Measurements from ENCODE around the gene GAP43. TPM values are rescaled to one million over a fixed set of nuclear protein-coding genes. Genes with fewer than 3 reads are reported as not detected.
A peak's percentile ranks its signal among the peaks of the same experiment; 100 is the strongest.

The GAP43 gene
- polyA plus RNA-seq, 2 donors, result 0.08 TPM

DNA sequence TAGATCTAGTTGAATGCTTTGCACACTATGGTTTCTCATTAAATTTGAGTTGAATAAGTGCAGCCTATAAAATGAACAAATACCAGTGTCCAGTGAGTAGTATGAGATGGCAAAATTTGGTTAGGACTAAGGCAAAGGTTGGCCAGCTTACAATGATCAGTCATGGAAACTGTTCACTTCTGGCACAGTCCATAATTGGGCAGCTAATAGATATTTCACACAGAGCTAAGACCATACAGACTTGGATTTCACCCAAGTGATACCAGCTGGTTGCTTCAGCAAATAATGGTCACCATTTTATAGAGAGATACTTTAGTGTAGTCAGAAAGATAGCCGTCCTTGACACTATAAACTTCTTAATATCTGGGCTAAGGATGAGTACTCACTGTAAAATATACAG, 15.7 kb downstream of the GAP43 start:
- H3K27me3 ChIP-seq (ENCODE audit: control insufficient read depth in 1 of 2, insufficient read depth in 2 of 2, low read length in 2 of 2), result no peaks in the 10 kb centered on the region
- H3K4me3 ChIP-seq (ENCODE audit: low read depth in 1 of 2, low read length in 2 of 2), result no peak overlapping the region
- no peaks in the 10 kb centered on the region for H3K4me1 ChIP-seq (ENCODE audit: control insufficient read depth in 2 of 2, insufficient read depth in 2 of 2, low read length in 1 of 2)
- no peaks in the 10 kb centered on the region for H3K36me3 ChIP-seq (ENCODE audit: control insufficient read depth in 2 of 2, insufficient read depth in 2 of 2, low read length in 1 of 2)
- no peaks in the 10 kb centered on the region for H3K9me3 ChIP-seq (ENCODE audit: control insufficient read depth in 2 of 2, insufficient read depth in 1 of 2, low read depth in 1 of 2, low read length in 1 of 2)
- 89% methylated on average over 1 of the region's 1 CpG for WGBS, 2 donors
- no peak overlapping the region for H3K27ac ChIP-seq (ENCODE audit: low read depth in 2 of 2, low read length in 1 of 2)

DNA sequence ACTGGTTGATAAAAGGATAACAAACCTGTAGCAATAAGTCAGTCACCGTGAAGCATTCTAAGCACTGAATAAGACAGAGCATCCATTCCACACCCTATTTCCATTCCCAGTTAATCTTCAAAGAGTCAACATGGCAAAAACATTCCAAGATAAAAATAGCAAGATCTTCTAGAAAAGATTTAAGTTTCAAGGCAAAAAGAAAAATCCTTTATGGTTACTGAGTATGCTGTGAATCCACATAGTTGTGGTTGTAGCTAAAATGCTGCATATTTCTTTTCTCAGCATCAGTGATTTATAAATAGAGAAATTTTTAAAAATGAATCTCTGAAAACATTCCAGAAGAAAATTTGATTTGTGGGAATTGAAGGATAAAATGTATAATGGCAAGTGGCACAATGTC, 21.1 kb downstream of the GAP43 start:
- Histone ChIP-seq H3K36me3 (ENCODE audit: control insufficient read depth in 2 of 2, insufficient read depth in 2 of 2, low read length in 1 of 2) (no peaks in the 10 kb centered on the region), H3K27ac (ENCODE audit: low read depth in 2 of 2, low read length in 1 of 2) (no peak overlapping the region), H3K4me3 (ENCODE audit: low read depth in 1 of 2, low read length in 2 of 2) (no peak overlapping the region), H3K27me3 (ENCODE audit: control insufficient read depth in 1 of 2, insufficient read depth in 2 of 2, low read length in 2 of 2) (no peaks in the 10 kb centered on the region), H3K9me3 (ENCODE audit: control insufficient read depth in 2 of 2, insufficient read depth in 1 of 2, low read depth in 1 of 2, low read length in 1 of 2) (no peaks in the 10 kb centered on the region), H3K4me1 (ENCODE audit: control insufficient read depth in 2 of 2, insufficient read depth in 2 of 2, low read length in 1 of 2) (no peaks in the 10 kb centered on the region)
- 59% methylated on average over 1 of the region's 1 CpG for WGBS, 2 donors

GRCh38 chr3:115646027-115646690, 22.8 kb downstream of the GAP43 start:
- H3K4me1 ChIP-seq (ENCODE audit: control insufficient read depth in 2 of 2, insufficient read depth in 2 of 2, low read length in 1 of 2), result no peaks in the 10 kb centered on the region
- H3K9me3 ChIP-seq (ENCODE audit: control insufficient read depth in 2 of 2, insufficient read depth in 1 of 2, low read depth in 1 of 2, low read length in 1 of 2), result no peaks in the 10 kb centered on the region
- H3K27me3 ChIP-seq (ENCODE audit: control insufficient read depth in 1 of 2, insufficient read depth in 2 of 2, low read length in 2 of 2), result no peaks in the 10 kb centered on the region
- no peak overlapping the region for H3K27ac ChIP-seq (ENCODE audit: low read depth in 2 of 2, low read length in 1 of 2)
- no peak overlapping the region for H3K4me3 ChIP-seq (ENCODE audit: low read depth in 1 of 2, low read length in 2 of 2)
- no peaks in the 10 kb centered on the region for H3K36me3 ChIP-seq (ENCODE audit: control insufficient read depth in 2 of 2, insufficient read depth in 2 of 2, low read length in 1 of 2)
- WGBS, 2 donors, result 65 to 72% methylated on average over 2 of the region's 2 CpGs

- WGBS, 2 donors, result 79 to 80% methylated on average over 1 of the region's 1 CpG
- Histone ChIP-seq H3K36me3 (ENCODE audit: control insufficient read depth in 2 of 2, insufficient read depth in 2 of 2, low read length in 1 of 2) (no peaks in the 10 kb centered on the region), H3K27ac (ENCODE audit: low read depth in 2 of 2, low read length in 1 of 2) (no peak overlapping the region), H3K27me3 (ENCODE audit: control insufficient read depth in 1 of 2, insufficient read depth in 2 of 2, low read length in 2 of 2) (no peaks in the 10 kb centered on the region), H3K9me3 (ENCODE audit: control insufficient read depth in 2 of 2, insufficient read depth in 1 of 2, low read depth in 1 of 2, low read length in 1 of 2) (no peaks in the 10 kb centered on the region), H3K4me1 (ENCODE audit: control insufficient read depth in 2 of 2, insufficient read depth in 2 of 2, low read length in 1 of 2) (no peaks in the 10 kb centered on the region), H3K4me3 (ENCODE audit: low read depth in 1 of 2, low read length in 2 of 2) (no peak overlapping the region)
Observed at GRCh38 chr3:115648559-115648958, 25.2 kb downstream of the GAP43 start.

- H3K9me3 ChIP-seq (ENCODE audit: control insufficient read depth in 2 of 2, insufficient read depth in 1 of 2, low read depth in 1 of 2, low read length in 1 of 2), result no peaks in the 10 kb centered on the region
- H3K4me3 ChIP-seq (ENCODE audit: low read depth in 1 of 2, low read length in 2 of 2), result no peak overlapping the region
- no peaks in the 10 kb centered on the region for H3K4me1 ChIP-seq (ENCODE audit: control insufficient read depth in 2 of 2, insufficient read depth in 2 of 2, low read length in 1 of 2)
- no peak overlapping the region for H3K27ac ChIP-seq (ENCODE audit: low read depth in 2 of 2, low read length in 1 of 2)
- no peaks in the 10 kb centered on the region for H3K27me3 ChIP-seq (ENCODE audit: control insufficient read depth in 1 of 2, insufficient read depth in 2 of 2, low read length in 2 of 2)
- no peaks in the 10 kb centered on the region for H3K36me3 ChIP-seq (ENCODE audit: control insufficient read depth in 2 of 2, insufficient read depth in 2 of 2, low read length in 1 of 2)
- 85 to 98% methylated on average over 1 of the region's 1 CpG for WGBS, 2 donors
Observed at GRCh38 chr3:115651087-115651486, 27.8 kb downstream of the GAP43 start.

DNA sequence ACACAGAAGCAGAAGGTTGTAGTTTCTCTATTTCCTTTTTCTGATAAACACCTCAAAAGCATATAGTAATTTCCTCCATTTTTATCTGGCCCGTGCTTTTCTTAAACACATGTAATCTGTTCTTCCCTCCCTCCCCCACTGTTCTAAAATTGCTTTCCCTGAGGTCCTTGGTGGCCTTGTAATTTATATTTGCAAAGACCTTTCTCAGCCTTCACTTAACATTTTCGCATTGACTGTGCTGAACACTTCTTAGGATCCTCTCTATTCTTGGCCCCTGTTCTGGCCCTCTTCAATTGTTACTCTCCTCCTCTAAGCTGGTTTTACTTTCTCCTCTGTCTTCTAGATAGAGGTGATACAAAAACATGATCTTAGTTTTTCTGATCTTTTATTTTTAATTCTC, 28.3 kb downstream of the GAP43 start:
- Histone ChIP-seq H3K4me1 (ENCODE audit: control insufficient read depth in 2 of 2, insufficient read depth in 2 of 2, low read length in 1 of 2) (no peaks in the 10 kb centered on the region), H3K36me3 (ENCODE audit: control insufficient read depth in 2 of 2, insufficient read depth in 2 of 2, low read length in 1 of 2) (no peaks in the 10 kb centered on the region), H3K4me3 (ENCODE audit: low read depth in 1 of 2, low read length in 2 of 2) (no peak overlapping the region), H3K27ac (ENCODE audit: low read depth in 2 of 2, low read length in 1 of 2) (no peak overlapping the region), H3K27me3 (ENCODE audit: control insufficient read depth in 1 of 2, insufficient read depth in 2 of 2, low read length in 2 of 2) (no peaks in the 10 kb centered on the region), H3K9me3 (ENCODE audit: control insufficient read depth in 2 of 2, insufficient read depth in 1 of 2, low read depth in 1 of 2, low read length in 1 of 2) (no peaks in the 10 kb centered on the region)
- 83 to 86% methylated on average over 2 of the region's 2 CpGs for WGBS, 2 donors

DNA sequence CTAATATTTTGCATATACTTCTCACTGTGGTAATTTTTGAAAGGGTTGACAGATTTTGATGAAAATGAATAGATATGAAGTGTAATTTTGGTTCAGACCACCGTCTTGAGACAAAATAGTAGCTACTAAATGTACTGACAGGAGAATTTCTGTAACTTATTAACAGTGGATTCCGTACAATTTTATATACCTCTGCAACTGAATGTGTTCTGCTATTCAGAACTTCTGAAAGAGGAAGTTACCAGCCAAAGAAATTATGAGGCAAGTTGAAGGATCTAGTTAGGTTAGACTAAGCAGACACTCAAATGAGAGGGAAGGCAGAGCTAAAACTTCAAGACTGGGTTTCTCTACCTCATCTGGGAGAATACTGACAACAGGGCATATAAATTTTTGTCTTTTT, 29.4 kb downstream of the GAP43 start:
- Histone ChIP-seq H3K9me3 (ENCODE audit: control insufficient read depth in 2 of 2, insufficient read depth in 1 of 2, low read depth in 1 of 2, low read length in 1 of 2) (no peaks in the 10 kb centered on the region), H3K36me3 (ENCODE audit: control insufficient read depth in 2 of 2, insufficient read depth in 2 of 2, low read length in 1 of 2) (no peaks in the 10 kb centered on the region), H3K27me3 (ENCODE audit: control insufficient read depth in 1 of 2, insufficient read depth in 2 of 2, low read length in 2 of 2) (no peaks in the 10 kb centered on the region), H3K4me3 (ENCODE audit: low read depth in 1 of 2, low read length in 2 of 2) (no peak overlapping the region), H3K27ac (ENCODE audit: low read depth in 2 of 2, low read length in 1 of 2) (no peak overlapping the region), H3K4me1 (ENCODE audit: control insufficient read depth in 2 of 2, insufficient read depth in 2 of 2, low read length in 1 of 2) (no peaks in the 10 kb centered on the region)
- WGBS, 2 donors, result 82 to 93% methylated on average over 2 of the region's 2 CpGs

DNA sequence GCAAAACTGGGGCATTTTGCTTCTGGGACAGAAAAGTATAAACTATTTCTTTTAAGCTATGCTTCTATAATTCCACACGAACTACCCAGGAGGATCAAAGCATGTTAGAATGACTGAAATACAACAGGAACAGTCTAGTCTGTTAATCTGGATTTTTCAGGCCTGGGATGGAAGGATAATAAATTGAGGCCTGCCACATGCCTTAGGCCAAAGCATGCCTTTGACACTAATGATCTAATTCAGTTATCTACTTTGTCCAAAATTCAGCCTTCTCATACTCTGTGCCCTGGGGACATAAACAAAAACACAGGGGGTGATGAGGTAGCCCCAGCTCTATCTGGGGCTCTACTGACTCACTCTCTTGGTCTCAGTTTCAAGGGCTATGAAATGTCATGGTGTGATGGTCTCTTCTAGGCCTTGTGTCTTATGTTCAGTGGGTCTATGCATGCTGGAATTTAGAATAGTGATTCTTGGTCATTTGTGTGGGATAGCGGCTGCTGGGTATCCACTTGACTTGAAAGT, 32.5 kb downstream of the GAP43 start:
- Histone ChIP-seq H3K27ac (ENCODE audit: low read depth in 2 of 2, low read length in 1 of 2) (no peak overlapping the region), H3K36me3 (ENCODE audit: control insufficient read depth in 2 of 2, insufficient read depth in 2 of 2, low read length in 1 of 2) (no peaks in the 10 kb centered on the region), H3K27me3 (ENCODE audit: control insufficient read depth in 1 of 2, insufficient read depth in 2 of 2, low read length in 2 of 2) (no peaks in the 10 kb centered on the region), H3K4me3 (ENCODE audit: low read depth in 1 of 2, low read length in 2 of 2) (no peak overlapping the region), H3K4me1 (ENCODE audit: control insufficient read depth in 2 of 2, insufficient read depth in 2 of 2, low read length in 1 of 2) (no peaks in the 10 kb centered on the region), H3K9me3 (ENCODE audit: control insufficient read depth in 2 of 2, insufficient read depth in 1 of 2, low read depth in 1 of 2, low read length in 1 of 2) (no peaks in the 10 kb centered on the region)
- WGBS, 2 donors, result 86% methylated on average over 2 of the region's 2 CpGs

DNA sequence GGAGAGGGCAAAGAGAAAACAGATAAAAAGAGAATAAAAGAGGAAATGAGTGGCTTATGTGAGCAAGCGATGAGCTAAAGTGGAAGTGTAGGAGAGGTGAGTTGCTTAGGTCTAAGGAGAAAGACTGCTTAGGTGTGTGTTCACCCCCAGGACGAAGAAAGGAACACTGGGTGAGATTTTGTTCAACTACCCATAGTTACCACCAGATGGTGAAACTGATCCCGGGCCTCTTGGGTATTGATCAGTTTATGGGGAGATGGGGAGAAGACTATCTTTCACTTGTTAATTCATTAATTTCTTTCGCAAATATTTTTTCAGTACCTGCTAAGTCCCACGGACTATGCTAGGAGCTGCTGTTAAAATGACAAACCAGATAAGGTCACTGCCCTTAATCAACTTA, 33.9 kb downstream of the GAP43 start:
- H3K27ac ChIP-seq (ENCODE audit: low read depth in 2 of 2, low read length in 1 of 2), result no peak overlapping the region
- no peaks in the 10 kb centered on the region for H3K27me3 ChIP-seq (ENCODE audit: control insufficient read depth in 1 of 2, insufficient read depth in 2 of 2, low read length in 2 of 2)
- H3K4me3 ChIP-seq (ENCODE audit: low read depth in 1 of 2, low read length in 2 of 2), result no peak overlapping the region
- no peaks in the 10 kb centered on the region for H3K36me3 ChIP-seq (ENCODE audit: control insufficient read depth in 2 of 2, insufficient read depth in 2 of 2, low read length in 1 of 2)
- H3K9me3 ChIP-seq (ENCODE audit: control insufficient read depth in 2 of 2, insufficient read depth in 1 of 2, low read depth in 1 of 2, low read length in 1 of 2), result no peaks in the 10 kb centered on the region
- no peaks in the 10 kb centered on the region for H3K4me1 ChIP-seq (ENCODE audit: control insufficient read depth in 2 of 2, insufficient read depth in 2 of 2, low read length in 1 of 2)
- WGBS, 2 donors, result 91 to 92% methylated on average over 5 of the region's 5 CpGs

DNA sequence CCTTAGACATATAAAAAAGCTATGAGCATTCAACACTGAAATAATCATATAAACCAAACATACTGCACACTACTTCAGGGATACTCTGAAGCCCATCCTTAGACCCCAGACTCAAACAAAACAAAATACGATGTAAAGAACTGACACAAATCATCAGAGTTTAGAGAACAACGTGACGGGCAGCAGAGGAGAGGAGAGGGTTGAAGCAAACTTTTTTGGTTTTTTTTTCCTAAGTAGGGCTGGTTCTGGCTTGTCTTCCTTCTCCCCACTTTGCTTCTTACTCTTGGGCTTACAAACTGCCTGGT, 34.7 kb downstream of the GAP43 start:
- Histone ChIP-seq H3K27ac (ENCODE audit: low read depth in 2 of 2, low read length in 1 of 2) (peak overlapping the region; percentile 88), H3K4me3 (ENCODE audit: low read depth in 1 of 2, low read length in 2 of 2) (peak overlapping the region; percentile 63 to 72), H3K36me3 (ENCODE audit: control insufficient read depth in 2 of 2, insufficient read depth in 2 of 2, low read length in 1 of 2) (no peaks in the 10 kb centered on the region), H3K4me1 (ENCODE audit: control insufficient read depth in 2 of 2, insufficient read depth in 2 of 2, low read length in 1 of 2) (no peaks in the 10 kb centered on the region), H3K9me3 (ENCODE audit: control insufficient read depth in 2 of 2, insufficient read depth in 1 of 2, low read depth in 1 of 2, low read length in 1 of 2) (no peaks in the 10 kb centered on the region), H3K27me3 (ENCODE audit: control insufficient read depth in 1 of 2, insufficient read depth in 2 of 2, low read length in 2 of 2) (no peaks in the 10 kb centered on the region)
- WGBS, 2 donors, result 6 to 9% methylated on average over 3 of the region's 3 CpGs
